Liver (tissue), 3 donors: ENCODE results near the gene PGS1.

Source experiments
- CTCF ChIP-seq: fragments of 150-350 bp; IDR thresholded peaks from 2 replicates; pipeline ENCODE4 v1.5.1; 2017; ENCODE audit warnings: improper control_type of control experiment, low read depth, low read length; ENCODE audit not compliant: missing input control
- FOXA2 ChIP-seq: IDR thresholded peaks from 2 replicates; pipeline ENCODE4 v1.6.1; 2016; ENCODE audit warnings: antibody characterized with exemption
- GABPA ChIP-seq, 2 donors: IDR thresholded peaks in 1 of 2; conservative IDR thresholded peaks in 1 of 2; 2 replicates each; pipeline ENCODE4 v1.6.1; 2016; ENCODE audit warnings: antibody characterized with exemption in 2 of 2, mild to moderate bottlenecking in 1 of 2, moderate library complexity in 1 of 2
- HNF4G ChIP-seq: IDR thresholded peaks from 2 replicates; pipeline ENCODE4 v1.6.1; 2016; ENCODE audit warnings: antibody characterized with exemption
- MAX ChIP-seq: IDR thresholded peaks from 2 replicates; pipeline ENCODE4 v1.6.1; 2016; ENCODE audit warnings: antibody characterized with exemption
- NR2F2 ChIP-seq: IDR thresholded peaks from 2 replicates; pipeline ENCODE4 v1.6.1; 2016; ENCODE audit warnings: antibody characterized with exemption
- RAD21 ChIP-seq, 2 donors: IDR thresholded peaks; 2 replicates each; pipeline ENCODE4 v1.6.1; 2016; ENCODE audit warnings: antibody characterized with exemption in 2 of 2, mild to moderate bottlenecking in 2 of 2
- REST ChIP-seq: IDR thresholded peaks from 2 replicates; pipeline ENCODE4 v1.6.1; 2016; ENCODE audit warnings: antibody characterized with exemption, mild to moderate bottlenecking
- SP1 ChIP-seq: IDR thresholded peaks from 2 replicates; pipeline ENCODE4 v1.6.1; 2018; ENCODE audit warnings: antibody characterized with exemption, mild to moderate bottlenecking
- TAF1 ChIP-seq: conservative IDR thresholded peaks from 2 replicates; pipeline ENCODE4 v1.6.1; 2016; ENCODE audit warnings: antibody characterized with exemption, mild to moderate bottlenecking
- TF ChIP-seq, protein P1 (sequence below): IDR thresholded peaks from 2 replicates; pipeline ENCODE4 v1.6.1; 2016; ENCODE audit warnings: antibody characterized with exemption
- donor health status: healthy.
- donor health status: healthy.

GRCh38 chr17:78332991-78333390, 45.5 kb upstream of the PGS1 start:
- TF ChIP-seq CTCF: no peak
- TF ChIP-seq RAD21 (IDR thresholded peaks at IDR 0.05): no peak
- TF ChIP-seq GABPA (IDR thresholded peaks at IDR 0.05 in 1 of 2, conservative IDR thresholded peaks at IDR 0.05 in 1 of 2): no peak
- no peak for TF ChIP-seq TAF1
- TF ChIP-seq, protein P1, sequence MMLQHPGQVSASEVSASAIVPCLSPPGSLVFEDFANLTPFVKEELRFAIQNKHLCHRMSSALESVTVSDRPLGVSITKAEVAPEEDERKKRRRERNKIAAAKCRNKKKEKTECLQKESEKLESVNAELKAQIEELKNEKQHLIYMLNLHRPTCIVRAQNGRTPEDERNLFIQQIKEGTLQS: no peak
- TF ChIP-seq REST: no peak
- no peak for TF ChIP-seq FOXA2
- TF ChIP-seq NR2F2: no peak
- TF ChIP-seq MAX: no peak
- no peak for TF ChIP-seq HNF4G
- TF ChIP-seq SP1: no peak
